Mucosa of stomach (tissue), 1 donor: ENCODE measurements around the gene KLF8.
"Not testable (repeated sequence)": the region's sequence is repeated elsewhere in the genome, so short reads cannot be mapped to it uniquely, and the experiment has no call there.

ENCODE experiments used
- H3K27me3 ChIP-seq: one replicate; pipeline ENCODE4 v1.7.0; 2013; ENCODE audit warnings: mild to moderate bottlenecking, low read length; ENCODE audit not compliant: control insufficient read depth, insufficient read depth
- H3K36me3 ChIP-seq: one replicate; pipeline ENCODE4 v1.7.0; 2013; ENCODE audit warnings: low read length; ENCODE audit not compliant: control insufficient read depth, insufficient read depth
- H3K4me1 ChIP-seq: one replicate; pipeline ENCODE4 v1.7.0; 2013; ENCODE audit warnings: mild to moderate bottlenecking, low read length; ENCODE audit not compliant: control insufficient read depth, insufficient read depth
- H3K4me3 ChIP-seq: one replicate; pipeline ENCODE4 v1.7.0; 2013; ENCODE audit warnings: low read length
- H3K9ac ChIP-seq: one replicate; pipeline ENCODE4 v1.7.0; 2013; ENCODE audit warnings: mild to moderate bottlenecking, low read length, moderate library complexity
- H3K9me3 ChIP-seq: one replicate; pipeline ENCODE4 v1.7.0; 2013; ENCODE audit warnings: mild to moderate bottlenecking, low read length, moderate library complexity; ENCODE audit not compliant: control insufficient read depth
- donor health status: Pancreatic carcinoma.

KLF8 gene

DNA sequence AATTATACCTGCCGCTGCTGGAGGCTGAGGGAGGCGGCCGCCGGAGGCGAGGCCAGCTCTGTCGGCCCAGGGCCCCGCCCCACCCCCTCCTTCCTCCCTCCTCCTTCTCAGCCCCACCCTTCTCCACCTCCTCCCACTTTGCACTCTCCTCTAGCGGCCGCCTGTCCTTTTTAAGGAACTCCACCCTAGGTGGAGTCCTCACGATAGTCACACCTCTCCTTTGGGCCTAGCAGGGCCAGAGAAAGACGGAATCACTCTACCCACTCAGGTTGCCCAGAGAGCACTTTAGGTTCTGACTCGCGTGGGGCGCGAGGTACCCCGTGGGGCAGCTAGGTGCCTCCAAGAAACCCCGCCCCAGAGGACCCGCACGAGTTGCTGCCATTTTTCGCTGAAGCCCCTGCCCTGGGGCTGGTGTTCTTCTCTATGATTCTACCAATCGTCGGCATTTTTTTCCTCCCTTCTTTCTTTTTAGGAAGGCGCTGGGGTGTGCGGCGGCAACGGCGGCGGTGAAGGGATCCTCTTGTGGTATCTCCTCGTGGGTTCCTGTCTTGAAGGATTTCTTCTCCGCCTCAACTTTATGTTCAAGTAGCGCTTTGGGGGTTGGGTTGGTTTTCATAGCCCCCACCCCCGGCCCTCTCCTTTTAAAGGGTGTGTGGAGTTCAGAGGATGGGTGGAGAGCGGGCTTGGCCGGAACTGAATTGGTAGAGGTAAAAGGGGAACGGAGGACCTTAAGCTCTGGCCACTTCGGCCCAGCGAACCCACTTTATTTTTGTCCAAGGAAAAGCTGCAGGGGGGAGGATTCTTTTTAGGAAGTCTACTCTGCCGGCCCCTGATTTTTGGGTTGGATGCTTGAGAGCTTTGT, at the start of gene KLF8:
Gene KLF8 (plus strand): TSS at position 136 of the 862 bp plus-strand sequence. CDS start 979 bp downstream, outside the sequence.
- H3K4me3 ChIP-seq, result peak within 1 kb of the TSS; percentile 14
- peaks cover 9% of the 10 kb centered on the region for H3K4me1 ChIP-seq
- H3K27me3 ChIP-seq, result no peaks in the 10 kb centered on the region
- H3K36me3 ChIP-seq, result no peaks in the 10 kb centered on the region
- peak within 1 kb of the TSS; percentile 39 for H3K9ac ChIP-seq
- H3K9me3 ChIP-seq, result no peaks in the 10 kb centered on the region

DNA sequence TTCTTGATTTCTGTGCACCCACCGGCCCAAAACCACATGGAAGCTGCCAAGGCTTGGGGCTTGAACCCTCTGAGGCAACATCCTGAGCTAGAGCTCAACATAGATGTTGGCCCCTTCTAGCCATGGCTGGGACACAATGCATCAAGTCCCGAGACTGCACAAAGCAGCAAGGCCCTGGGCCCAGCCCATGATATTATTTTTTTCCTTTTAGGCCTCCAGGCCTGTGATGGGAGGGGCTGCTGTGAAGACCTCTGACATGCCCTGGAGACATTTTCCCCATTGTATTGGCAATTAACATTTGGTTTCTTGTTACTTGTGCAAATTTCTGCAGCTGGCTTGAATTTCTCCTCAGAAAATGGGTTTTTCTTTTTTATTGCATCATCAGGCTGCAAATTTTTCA, 25.2 kb upstream of the KLF8 start:
- H3K27me3 ChIP-seq, H3K4me1 ChIP-seq, H3K9ac ChIP-seq, H3K4me3 ChIP-seq, H3K36me3 ChIP-seq, H3K9me3 ChIP-seq: not testable (repeated sequence)

DNA sequence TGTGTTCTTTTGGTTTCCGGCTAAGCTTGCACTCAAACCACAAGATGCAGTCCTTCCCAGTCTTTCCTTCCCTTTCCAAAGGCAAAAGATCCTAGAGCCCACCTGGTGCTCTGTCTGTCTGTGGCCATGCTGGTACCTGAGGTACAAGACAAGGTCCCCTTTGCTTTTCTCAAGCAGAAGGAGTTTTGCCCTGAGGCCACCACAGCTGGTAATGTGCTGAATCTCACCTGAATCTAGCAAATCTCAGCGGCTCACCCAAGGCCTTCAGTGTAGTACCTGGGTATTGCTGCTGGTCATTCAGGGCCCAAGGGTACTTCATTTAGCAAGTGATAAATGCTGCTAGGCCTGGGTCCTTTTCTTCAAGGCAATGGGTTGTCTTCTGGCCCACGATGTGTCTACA, 20.5 kb upstream of the KLF8 start:
- Histone ChIP-seq H3K36me3 (no peaks in the 10 kb centered on the region), H3K9me3 (no peaks in the 10 kb centered on the region), H3K4me3 (no peak overlapping the region), H3K4me1 (no peaks in the 10 kb centered on the region), H3K9ac (no peak overlapping the region), H3K27me3 (no peaks in the 10 kb centered on the region)

DNA sequence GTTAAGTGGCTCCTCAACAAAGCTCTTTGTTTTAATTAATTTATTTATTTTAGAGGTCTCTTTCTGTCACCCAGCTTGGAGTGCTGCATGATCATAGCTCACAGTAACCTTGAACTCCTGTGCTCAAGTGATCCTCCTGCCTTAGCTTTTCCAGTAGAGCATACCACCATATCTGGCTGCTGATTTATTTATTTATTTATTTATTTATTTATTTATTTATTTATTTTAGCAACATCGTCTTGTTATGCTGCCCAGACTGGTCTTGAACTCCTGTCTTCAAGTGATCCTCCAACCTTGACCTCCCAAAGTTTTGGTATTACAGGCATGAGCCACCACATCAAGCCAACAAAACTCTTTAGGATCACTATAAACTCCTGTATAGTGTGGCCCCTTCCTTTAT, 15.8 kb upstream of the KLF8 start:
- no peaks in the 10 kb centered on the region for H3K9me3 ChIP-seq
- no peak overlapping the region for H3K4me3 ChIP-seq
- H3K4me1 ChIP-seq, result no peaks in the 10 kb centered on the region

DNA sequence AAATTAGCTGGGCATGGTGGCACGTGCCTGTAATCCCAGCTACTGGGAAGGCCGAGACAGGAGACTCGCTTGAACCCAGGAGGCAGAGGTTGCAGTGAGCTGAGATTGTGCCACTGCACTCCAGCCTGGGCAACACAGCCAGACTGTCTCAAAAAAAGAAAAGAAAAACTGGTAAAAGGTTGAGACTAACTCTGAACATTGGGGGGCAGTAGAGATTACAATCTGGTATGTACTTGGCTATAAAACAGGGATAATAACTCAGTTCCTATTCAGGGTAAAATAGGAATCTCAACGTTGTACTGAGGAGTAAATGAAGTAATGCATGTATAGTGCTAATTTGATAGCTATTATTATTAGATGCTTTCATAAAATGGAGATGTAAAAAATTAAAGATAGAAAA, 12.5 kb upstream of the KLF8 start:
- no peaks in the 10 kb centered on the region for H3K36me3 ChIP-seq
- H3K27me3 ChIP-seq, result no peaks in the 10 kb centered on the region
- H3K4me1 ChIP-seq, result no peaks in the 10 kb centered on the region
- no peaks in the 10 kb centered on the region for H3K9me3 ChIP-seq
- H3K4me3 ChIP-seq, result no peak overlapping the region
- H3K9ac ChIP-seq, result no peak overlapping the region

More for the DNA sequence above, 15.8 kb upstream of the KLF8 start:
- Histone ChIP-seq H3K36me3 (no peaks in the 10 kb centered on the region), H3K9ac (no peak overlapping the region), H3K27me3 (no peaks in the 10 kb centered on the region)

DNA sequence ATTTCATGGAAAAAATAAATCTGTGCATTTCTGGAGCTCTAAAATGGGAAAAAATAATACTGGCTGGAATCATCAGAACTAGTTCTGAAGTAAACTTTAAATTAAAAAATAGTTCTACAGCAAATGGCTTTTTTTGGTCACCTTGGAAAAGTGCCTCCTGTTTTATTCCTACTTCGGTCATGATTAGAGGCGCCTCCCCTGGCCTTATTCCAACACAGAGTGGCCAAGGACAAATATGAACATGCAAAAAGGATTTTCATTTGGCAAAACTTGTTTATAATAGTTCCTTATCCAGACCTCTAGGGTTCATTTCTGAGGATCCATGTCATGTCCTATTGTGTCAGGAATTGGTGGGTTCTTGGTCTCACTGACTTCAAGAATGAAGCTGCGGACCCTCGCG, 11.1 kb upstream of the KLF8 start:
- no peaks in the 10 kb centered on the region for H3K9me3 ChIP-seq
- no peaks in the 10 kb centered on the region for H3K4me1 ChIP-seq
- H3K27me3 ChIP-seq, result no peaks in the 10 kb centered on the region
- H3K4me3 ChIP-seq, result no peak overlapping the region
- no peaks in the 10 kb centered on the region for H3K36me3 ChIP-seq
- no peak overlapping the region for H3K9ac ChIP-seq

DNA sequence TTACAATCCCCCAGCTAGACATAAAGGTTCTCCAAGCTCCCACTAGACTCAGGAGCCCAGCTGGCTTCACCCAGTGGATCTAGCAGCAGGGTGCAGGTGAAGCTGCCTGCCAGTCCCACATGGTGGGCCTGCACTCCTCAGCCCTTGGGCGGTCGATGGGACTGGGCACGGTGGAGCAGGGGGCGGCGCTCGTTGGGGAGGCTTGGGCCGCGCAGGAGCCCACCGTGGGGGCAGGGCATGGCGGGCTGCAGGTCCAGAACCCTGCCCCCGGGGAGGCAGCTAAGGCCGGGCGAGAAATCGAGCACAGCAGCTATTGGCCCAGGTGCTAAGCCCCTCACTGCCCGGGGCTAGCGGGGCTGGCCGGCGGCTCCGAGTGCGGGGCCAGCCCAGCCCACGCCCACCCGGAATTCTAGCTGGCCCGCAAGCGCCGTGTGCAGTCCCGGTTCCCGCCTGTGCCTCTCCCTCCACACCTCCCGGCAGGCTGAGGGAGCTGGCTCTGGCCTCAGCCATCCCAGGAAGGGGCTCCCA, 9.6 kb upstream of the KLF8 start:
- H3K27me3 ChIP-seq, result no peaks in the 10 kb centered on the region
- no peak overlapping the region for H3K9ac ChIP-seq
- H3K4me1 ChIP-seq, result no peaks in the 10 kb centered on the region
- no peaks in the 10 kb centered on the region for H3K9me3 ChIP-seq
- no peaks in the 10 kb centered on the region for H3K36me3 ChIP-seq
- H3K4me3 ChIP-seq, result no peak overlapping the region

DNA sequence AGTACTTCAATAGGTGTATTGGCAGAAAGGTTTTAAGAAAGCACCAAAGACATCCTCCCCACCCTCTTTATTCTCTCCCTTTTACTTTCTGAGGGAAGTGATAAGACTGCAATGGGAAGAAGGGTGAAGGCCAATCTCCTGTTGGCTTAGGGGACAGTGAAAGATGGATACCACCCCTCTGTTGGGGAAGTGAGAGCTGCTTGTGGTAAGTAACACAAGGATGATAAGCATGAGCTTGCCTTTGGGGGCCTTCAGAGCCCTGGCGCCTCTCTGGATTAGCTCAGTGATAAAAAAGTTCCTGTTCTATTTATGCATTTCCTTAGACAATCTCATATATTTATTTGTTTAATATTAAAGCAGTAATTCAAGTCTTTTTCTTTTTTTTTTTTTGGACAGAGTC, 5.2 kb upstream of the KLF8 start:
- Histone ChIP-seq H3K9me3 (no peaks in the 10 kb centered on the region), H3K36me3 (no peaks in the 10 kb centered on the region), H3K4me3 (no peak overlapping the region), H3K4me1 (peaks cover 9% of the 10 kb centered on the region), H3K27me3 (no peaks in the 10 kb centered on the region), H3K9ac (no peak overlapping the region)

DNA sequence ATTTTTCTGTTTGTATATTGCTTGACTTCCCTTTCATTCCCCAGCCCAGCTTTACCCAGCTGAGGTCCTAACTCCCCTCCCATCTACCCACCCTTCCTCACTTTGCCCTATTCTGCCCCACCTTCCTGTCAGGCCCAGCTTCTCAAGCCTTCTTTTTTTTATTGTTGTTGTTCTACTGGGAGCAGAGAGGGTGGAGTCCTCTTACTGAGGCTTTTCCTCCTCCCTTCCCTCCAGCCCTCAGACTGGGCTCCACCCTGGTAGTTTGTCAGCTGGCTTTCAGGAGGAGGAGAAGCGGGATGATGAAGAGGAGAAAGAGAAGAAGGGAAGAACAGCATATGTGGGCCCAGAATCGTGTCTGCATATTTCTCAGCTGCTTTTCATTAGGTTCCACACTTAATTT, 3.2 kb upstream of the KLF8 start:
- Histone ChIP-seq H3K27me3 (no peaks in the 10 kb centered on the region), H3K36me3 (no peaks in the 10 kb centered on the region), H3K4me3 (no peak overlapping the region), H3K9me3 (no peaks in the 10 kb centered on the region), H3K9ac (no peak overlapping the region), H3K4me1 (peaks cover 9% of the 10 kb centered on the region)

DNA sequence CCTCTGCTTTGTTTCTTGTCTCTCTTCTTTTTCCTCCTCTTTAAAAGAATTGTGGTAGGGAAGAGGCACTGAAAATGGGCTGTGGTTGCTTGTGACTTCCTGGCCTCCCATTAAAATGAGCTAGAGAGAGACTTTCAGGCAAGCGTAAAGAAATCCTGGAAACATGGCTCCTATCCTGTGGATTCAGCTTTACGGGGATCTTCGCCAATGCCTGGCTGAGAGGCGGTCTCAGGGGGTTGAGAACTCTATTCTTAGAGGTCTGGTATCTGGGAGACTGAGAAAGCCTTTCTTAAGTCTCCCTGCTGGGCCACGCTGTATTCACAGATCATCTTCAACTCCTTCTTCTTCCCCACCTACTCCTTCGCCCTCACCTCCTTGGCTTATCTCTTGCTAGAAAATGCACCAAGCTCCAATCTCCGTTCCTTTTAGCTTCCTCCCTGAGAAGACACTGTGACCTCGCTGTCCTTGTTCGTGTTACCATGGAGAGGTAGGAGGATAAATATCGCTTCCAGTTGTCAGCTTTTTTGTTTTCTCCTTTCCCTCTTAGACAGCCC, 542 bp upstream of the KLF8 start:
- Histone ChIP-seq H3K9ac (no peak overlapping the region), H3K4me1 (peaks cover 9% of the 10 kb centered on the region), H3K9me3 (no peaks in the 10 kb centered on the region), H3K36me3 (no peaks in the 10 kb centered on the region), H3K4me3 (peak overlapping the region; percentile 14), H3K27me3 (no peaks in the 10 kb centered on the region)

DNA sequence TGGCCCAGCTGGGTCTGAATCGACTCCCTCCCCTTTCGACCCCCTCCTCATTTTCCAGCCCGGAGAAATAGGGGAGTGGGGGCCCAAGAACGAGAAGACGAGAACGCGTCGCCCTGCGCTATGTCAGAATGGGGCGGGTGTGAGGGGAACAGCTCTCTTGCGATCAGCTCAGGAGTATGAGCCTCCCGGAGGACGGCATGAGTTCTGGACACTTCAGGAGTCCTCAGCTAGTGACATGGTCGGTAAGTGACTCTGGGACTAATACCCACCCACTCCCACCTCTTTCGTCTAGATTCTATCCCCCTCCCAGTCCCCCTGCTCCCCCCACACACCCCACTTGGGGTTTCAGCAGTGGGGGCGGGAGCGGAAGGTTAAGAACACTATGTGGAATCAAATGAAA, 944 bp downstream of the KLF8 start:
- no peaks in the 10 kb centered on the region for H3K9me3 ChIP-seq
- H3K4me1 ChIP-seq, result peaks cover 9% of the 10 kb centered on the region
- H3K36me3 ChIP-seq, result no peaks in the 10 kb centered on the region
- H3K9ac ChIP-seq, result peak overlapping the region; percentile 39
- no peaks in the 10 kb centered on the region for H3K27me3 ChIP-seq
- no peak overlapping the region for H3K4me3 ChIP-seq

DNA sequence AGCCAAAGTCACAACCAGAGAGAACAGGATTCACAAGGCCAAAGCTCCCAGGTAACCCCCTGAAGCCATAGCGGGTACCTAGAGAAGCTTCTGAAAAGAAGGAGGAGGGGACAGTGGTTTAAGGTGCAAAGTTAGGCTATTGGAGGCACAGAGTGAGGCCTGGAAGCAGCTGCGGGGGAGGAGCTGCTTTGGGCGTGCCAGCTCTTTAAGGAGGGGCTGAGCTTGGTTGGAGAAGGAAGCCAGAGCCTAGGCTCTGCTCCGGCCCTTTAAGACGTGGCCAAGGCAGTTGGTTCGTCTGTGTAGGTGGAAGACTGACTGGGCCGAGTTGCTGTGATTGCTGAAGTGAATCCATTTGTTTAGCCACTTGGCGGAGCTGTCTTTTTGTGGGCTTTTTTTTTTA, 1.5 kb downstream of the KLF8 start:
- H3K9me3 ChIP-seq, result no peaks in the 10 kb centered on the region
- H3K4me1 ChIP-seq, result peaks cover 6% of the 10 kb centered on the region
- no peak overlapping the region for H3K4me3 ChIP-seq
- no peak overlapping the region for H3K9ac ChIP-seq
- no peaks in the 10 kb centered on the region for H3K27me3 ChIP-seq
- H3K36me3 ChIP-seq, result no peaks in the 10 kb centered on the region
